HG03565 (cell line): ENCODE results near the gene AMOTL1.
"Not testable (repeated sequence)": the region's sequence is repeated elsewhere in the genome, so short reads cannot be mapped to it uniquely, and the experiment has no call there.

ENCODE experiments used
- ATAC-seq: cut with Tn5 transposase; IDR thresholded peaks from one replicate; pipeline ENCODE4 v1.9.1; 2021; ENCODE audit warnings: mild to moderate bottlenecking, moderate library complexity; ENCODE audit not compliant: unreplicated experiment

AMOTL1 gene

GRCh38 chr11:94792451-94792850 is 24.3 kb downstream of the AMOTL1 start:
- ATAC-seq, result no peak

- ATAC-seq, result no peak
Measured at GRCh38 chr11:94793002-94793401, 24.8 kb downstream of the AMOTL1 start.

- ATAC-seq, result no peak
Measured at GRCh38 chr11:94793822-94794221, 25.7 kb downstream of the AMOTL1 start.

- ATAC-seq, result no peak
Measured at GRCh38 chr11:94794287-94795168, 26.4 kb downstream of the AMOTL1 start.

GRCh38 chr11:94795476-94796189 is 27.5 kb downstream of the AMOTL1 start:
- ATAC-seq, result no peak

GRCh38 chr11:94796190-94796580 is 28.0 kb downstream of the AMOTL1 start:
- no peak for ATAC-seq

- no peak for ATAC-seq
Measured at GRCh38 chr11:94796863-94797262, 28.7 kb downstream of the AMOTL1 start.

- no peak for ATAC-seq
Measured at GRCh38 chr11:94799726-94800125, 31.6 kb downstream of the AMOTL1 start.

- ATAC-seq, result no peak
Measured at GRCh38 chr11:94800414-94800813, 32.3 kb downstream of the AMOTL1 start.

- no peak for ATAC-seq
Measured at GRCh38 chr11:94801866-94802460, 33.8 kb downstream of the AMOTL1 start.

- ATAC-seq, result no peak
Measured at GRCh38 chr11:94802501-94802900, 34.3 kb downstream of the AMOTL1 start.

- ATAC-seq, result no peak
Measured at GRCh38 chr11:94803491-94803890, 35.3 kb downstream of the AMOTL1 start.

- ATAC-seq, result no peak
Measured at GRCh38 chr11:94804874-94805273, 36.7 kb downstream of the AMOTL1 start.

- no peak for ATAC-seq
Measured at GRCh38 chr11:94806014-94806413, 37.9 kb downstream of the AMOTL1 start.

GRCh38 chr11:94806419-94806818 is 38.3 kb downstream of the AMOTL1 start:
- ATAC-seq, result no peak

- ATAC-seq, result no peak
Measured at GRCh38 chr11:94809251-94809650, 41.1 kb downstream of the AMOTL1 start.

GRCh38 chr11:94812724-94813720 is 44.9 kb downstream of the AMOTL1 start:
- ATAC-seq, result not testable (repeated sequence)

GRCh38 chr11:94814272-94814976 is 46.3 kb downstream of the AMOTL1 start:
- no peak for ATAC-seq

- ATAC-seq, result no peak
Measured at GRCh38 chr11:94815705-94816344, 47.7 kb downstream of the AMOTL1 start.
